HEK293 (cell line): ENCODE data around the gene TMEM167B.

Experiments
- FEZF1 ChIP-seq: fragments of 450-650 bp; formaldehyde crosslinking; IDR thresholded peaks from 2 replicates; pipeline ENCODE4 v1.5.1; 2016; ENCODE audit warnings: missing biosample characterization, missing genetic modification characterization
- GLI4 ChIP-seq: fragments of 450-650 bp; formaldehyde crosslinking; IDR thresholded peaks from 2 replicates; pipeline ENCODE4 v1.5.1; 2016; ENCODE audit warnings: missing biosample characterization, missing genetic modification characterization
- HOXD13 ChIP-seq: sonication (generic); formaldehyde crosslinking; IDR thresholded peaks from 2 replicates; pipeline ENCODE4 v1.8.0; 2022; ENCODE audit warnings: missing genetic modification reagents, borderline replicate concordance
- KLF8 ChIP-seq: fragments of 450-650 bp; formaldehyde crosslinking; IDR thresholded peaks from 2 replicates; pipeline ENCODE4 v1.5.1; 2016; ENCODE audit warnings: missing biosample characterization, missing genetic modification characterization
- MYNN ChIP-seq: fragments of 450-650 bp; formaldehyde crosslinking; IDR thresholded peaks from 2 replicates; pipeline ENCODE4 v1.5.1; 2016; ENCODE audit warnings: missing biosample characterization, missing genetic modification characterization, borderline replicate concordance
- PRDM2 ChIP-seq: fragments of 450-650 bp; formaldehyde crosslinking; IDR thresholded peaks from 2 replicates; pipeline ENCODE4 v1.5.1; 2016; ENCODE audit warnings: missing biosample characterization, missing genetic modification characterization, borderline replicate concordance
- REST ChIP-seq: fragments of 450-650 bp; formaldehyde crosslinking; IDR thresholded peaks from 2 replicates; pipeline ENCODE4 v1.5.1; 2016; ENCODE audit warnings: missing biosample characterization, missing genetic modification characterization
- SP2 ChIP-seq: fragments of 450-650 bp; formaldehyde crosslinking; IDR thresholded peaks from 2 replicates; pipeline ENCODE4 v1.5.1; 2016; ENCODE audit warnings: missing biosample characterization, missing genetic modification characterization
- WT1 ChIP-seq: fragments of 450-650 bp; formaldehyde crosslinking; IDR thresholded peaks from 2 replicates; pipeline ENCODE4 v1.5.1; 2016; ENCODE audit warnings: missing biosample characterization, missing genetic modification characterization
- ZBTB1 ChIP-seq: fragments of 450-650 bp; formaldehyde crosslinking; IDR thresholded peaks from 2 replicates; pipeline ENCODE4 v1.5.1; 2016; ENCODE audit warnings: missing biosample characterization, missing genetic modification characterization
- ZBTB20 ChIP-seq: fragments of 450-650 bp; formaldehyde crosslinking; IDR thresholded peaks from 2 replicates; pipeline ENCODE4 v1.5.1; 2016; ENCODE audit warnings: missing biosample characterization, missing genetic modification characterization
- ZBTB21 ChIP-seq: fragments of 450-650 bp; formaldehyde crosslinking; IDR thresholded peaks from 2 replicates; pipeline ENCODE4 v1.5.1; 2017; ENCODE audit warnings: missing biosample characterization, missing genetic modification characterization
- ZFP3 ChIP-seq: fragments of 450-650 bp; formaldehyde crosslinking; IDR thresholded peaks from 2 replicates; pipeline ENCODE4 v1.5.1; 2016; ENCODE audit warnings: low read depth, missing biosample characterization, missing genetic modification characterization
- ZFP69B ChIP-seq: fragments of 450-650 bp; formaldehyde crosslinking; IDR thresholded peaks from 2 replicates; pipeline ENCODE4 v1.5.1; 2016; ENCODE audit warnings: missing biosample characterization, missing genetic modification characterization
- ZNF10 ChIP-seq: fragments of 450-650 bp; formaldehyde crosslinking; IDR thresholded peaks from 2 replicates; pipeline ENCODE4 v1.5.1; 2017; ENCODE audit warnings: missing biosample characterization, missing genetic modification characterization
- ZNF140 ChIP-seq: fragments of 450-650 bp; formaldehyde crosslinking; IDR thresholded peaks from 2 replicates; pipeline ENCODE4 v1.5.1; 2016; ENCODE audit warnings: missing biosample characterization, missing genetic modification characterization
- ZNF19 ChIP-seq: fragments of 450-650 bp; formaldehyde crosslinking; IDR thresholded peaks from 2 replicates; pipeline ENCODE4; 2016; ENCODE audit warnings: missing biosample characterization, missing genetic modification characterization, low read depth
- ZNF202 ChIP-seq: fragments of 450-650 bp; formaldehyde crosslinking; IDR thresholded peaks from 2 replicates; pipeline ENCODE4 v1.5.1; 2016; ENCODE audit warnings: missing biosample characterization, missing genetic modification characterization, borderline replicate concordance
- ZNF211 ChIP-seq: fragments of 450-650 bp; formaldehyde crosslinking; IDR thresholded peaks from 2 replicates; pipeline ENCODE4 v1.5.1; 2016; ENCODE audit warnings: low read depth, missing biosample characterization, missing genetic modification characterization
- ZNF221 ChIP-seq: fragments of 450-650 bp; formaldehyde crosslinking; IDR thresholded peaks from 2 replicates; pipeline ENCODE4 v1.5.1; 2017; ENCODE audit warnings: missing biosample characterization, missing genetic modification characterization, borderline replicate concordance
- ZNF335 ChIP-seq: fragments of 450-650 bp; formaldehyde crosslinking; conservative IDR thresholded peaks from 2 replicates; pipeline ENCODE4 v1.5.1; 2016; ENCODE audit warnings: missing biosample characterization, missing genetic modification characterization
- ZNF362 ChIP-seq: fragments of 450-650 bp; formaldehyde crosslinking; IDR thresholded peaks from 2 replicates; pipeline ENCODE4 v1.5.1; 2016; ENCODE audit warnings: missing biosample characterization, missing genetic modification characterization
- ZNF391 ChIP-seq: fragments of 450-650 bp; formaldehyde crosslinking; IDR thresholded peaks from 2 replicates; pipeline ENCODE4 v1.5.1; 2016; ENCODE audit warnings: low read depth, missing biosample characterization, missing genetic modification characterization, borderline replicate concordance
- ZNF423 ChIP-seq: fragments of 450-650 bp; formaldehyde crosslinking; IDR thresholded peaks from 2 replicates; pipeline ENCODE4 v1.5.1; 2016; ENCODE audit warnings: missing biosample characterization, missing genetic modification characterization
- ZNF514 ChIP-seq: fragments of 450-650 bp; formaldehyde crosslinking; IDR thresholded peaks from 2 replicates; pipeline ENCODE4 v1.5.1; 2016; ENCODE audit warnings: missing biosample characterization, missing genetic modification characterization
- ZNF677 ChIP-seq: fragments of 450-650 bp; IDR thresholded peaks from 2 replicates; pipeline ENCODE4 v1.5.0; 2018; ENCODE audit warnings: missing biosample characterization, mild to moderate bottlenecking, missing genetic modification characterization, moderate library complexity
- ZNF701 ChIP-seq: fragments of 450-650 bp; formaldehyde crosslinking; IDR thresholded peaks from 2 replicates; pipeline ENCODE4 v1.5.1; 2016; ENCODE audit warnings: missing biosample characterization, missing genetic modification characterization
- ZNF707 ChIP-seq: fragments of 450-650 bp; formaldehyde crosslinking; IDR thresholded peaks from 2 replicates; pipeline ENCODE4 v1.5.1; 2016; ENCODE audit warnings: missing biosample characterization, missing genetic modification characterization
- ZNF747 ChIP-seq: fragments of 450-650 bp; formaldehyde crosslinking; IDR thresholded peaks from 2 replicates; pipeline ENCODE4 v1.5.1; 2016; ENCODE audit warnings: missing biosample characterization, missing genetic modification characterization
- ZNF791 ChIP-seq: fragments of 450-650 bp; formaldehyde crosslinking; IDR thresholded peaks from 2 replicates; pipeline ENCODE4 v1.5.1; 2016; ENCODE audit warnings: missing biosample characterization, missing genetic modification characterization

TMEM167B gene

GRCh38 chr1:109041621-109042468 is 48.7 kb upstream of the TMEM167B start, which contains the start of gene WDR47 (continued):
- TF ChIP-seq REST (tag by site-specific recombination) (no peak; the same call in 1 of the 2 replicates), ZNF362 (tag by site-specific recombination) (no peak), MYNN (peak; percentile 52; the same call in 1 of the 2 replicates), ZNF19 (tag by site-specific recombination) (no peak), ZNF211 (tag by site-specific recombination) (no peak), ZNF707 (tag by site-specific recombination) (no peak), ZNF391 (tag by site-specific recombination) (0 out of 2 replicates have a peak, but pooled peaks have one; percentile 51), ZNF202 (tag by site-specific recombination) (no peak), ZBTB21 (tag by site-specific recombination) (no peak), FEZF1 (no peak), KLF8 (peak; percentile 68), ZNF221 (tag by site-specific recombination) (peak; percentile 86; the same call in 1 of the 2 replicates), ZNF10 (tag by site-specific recombination) (no peak; the same call in 1 of the 2 replicates), ZNF677 (peak; percentile 23; the same call in 1 of the 2 replicates), SP2 (tag by site-specific recombination) (peak; percentile 84), ZNF514 (tag by site-specific recombination) (no peak), WT1 (tag by site-specific recombination) (no peak; the same call in 1 of the 2 replicates), ZFP3 (tag by site-specific recombination) (no peak), ZNF701 (tag by site-specific recombination) (no peak), HOXD13 (no peak), ZNF791 (tag by site-specific recombination) (no peak), ZFP69B (0 out of 2 replicates have a peak, but pooled peaks have one; percentile 17), ZNF140 (tag by site-specific recombination) (no peak), ZNF423 (tag by site-specific recombination) (no peak), ZNF335 (tag by site-specific recombination) (peak; percentile 61), PRDM2 (no peak), ZBTB1 (tag by site-specific recombination) (no peak), ZBTB20 (peak; percentile 92), GLI4 (tag by site-specific recombination) (no peak), ZNF747 (no peak)
